Breast epithelium (tissue), 4 donors: ENCODE measurements around the gene IL17C. TPM values are rescaled to one million over a fixed set of nuclear protein-coding genes. Genes with fewer than 3 reads are reported as not detected.

Experiments
- DNase-seq, 2 donors: peaks; one replicate each; pipeline ENCODE4 v3.0.0-alpha.2; 2019; ENCODE audit warnings: low spot score in 2 of 2
- H3K27ac ChIP-seq, 2 donors: fragments of 200-600 bp; sonication (generic) in 1 of 2; one replicate each; pipeline ENCODE4 v1.5.1; 2016 to 2019; ENCODE audit warnings: mild to moderate bottlenecking in 1 of 2
- H3K27me3 ChIP-seq, 2 donors: fragments of 200-600 bp; sonication (generic) in 1 of 2; one replicate each; pipeline versions ENCODE4 v1.5.1 to v1.6.0; 2017 to 2019; ENCODE audit warnings: control low read depth in 1 of 2, mild to moderate bottlenecking in 1 of 2
- H3K36me3 ChIP-seq: fragments of 200-600 bp; one replicate; pipeline ENCODE4 v1.5.1; 2019
- H3K4me1 ChIP-seq, 2 donors: fragments of 200-600 bp; sonication (generic); one replicate each; pipeline ENCODE4 v1.5.1; 2016 to 2019; ENCODE audit warnings: control low read depth in 1 of 2
- H3K4me3 ChIP-seq, 3 donors: fragments of 200-600 bp; sonication (generic); 1 replicate in 2 of 3; 2 replicates in 1 of 3; pipeline ENCODE4 v1.5.1; 2016 to 2019; ENCODE audit warnings: mild to moderate bottlenecking in 3 of 3, moderate library complexity in 2 of 3
- H3K9me3 ChIP-seq, 2 donors: fragments of 200-600 bp; sonication (generic) in 1 of 2; one replicate each; pipeline ENCODE4 v1.5.1; 2016 to 2019; ENCODE audit warnings: control low read depth in 1 of 2
- CTCF ChIP-seq, 3 donors: fragments of 450-650 bp; IDR thresholded peaks; one replicate each; pipeline ENCODE4 v1.5.1; 2016 to 2017; ENCODE audit warnings: antibody characterized with exemption in 3 of 3, mild to moderate bottlenecking in 3 of 3, moderate library complexity in 3 of 3
- POLR2A ChIP-seq: fragments of 450-650 bp; IDR thresholded peaks from one replicate; pipeline ENCODE4 v1.6.1; 2016; ENCODE audit warnings: antibody characterized with exemption, mild to moderate bottlenecking, moderate library complexity
- POLR2AphosphoS5 ChIP-seq, 3 donors: sonication (generic); formaldehyde crosslinking; IDR thresholded peaks; one replicate each; pipeline ENCODE4 v1.6.1; 2017; ENCODE audit warnings: antibody characterized with exemption in 3 of 3
- intact Hi-C: fragments of 100-400 bp; cut with DNase I; formaldehyde crosslinking; loops from one replicate; pipeline ENCODE4 v1.15.1; 2023; ENCODE audit warnings: low total_unique reads
- total RNA-seq, 3 donors: library from RNA; depleted of rRNA; stranded (reverse); fragments of >200 nt; gene quantifications; one replicate each; pipeline ENCODE4 v1.1.0, GENCODE V29; 2016

IL17C gene
- total RNA-seq, 3 donors from 2014 or later, result not detected

- Histone ChIP-seq H3K36me3 (no peaks in the 10 kb centered on the region), H3K9me3 (no peaks in the 10 kb centered on the region), H3K4me3 (no peak overlapping the region), H3K4me1 (peaks cover 3% of the 10 kb centered on the region in 2 donors), H3K27ac (no peak overlapping the region), H3K27me3 (no peaks in the 10 kb centered on the region)
- intact Hi-C loops, result no loop called here
- TF ChIP-seq CTCF (IDR thresholded peaks at IDR 0.05) (no peak), POLR2A (no peak), POLR2AphosphoS5 (IDR thresholded peaks at IDR 0.05) (no peak)
- no peak for DNase-seq
These were observed 14.7 kb downstream of the IL17C start for GRCh38 chr16:88653101-88653500.

- intact Hi-C loops, result no loop called here
These were observed 15.4 kb downstream of the IL17C start for GRCh38 chr16:88653596-88654362.

GRCh38 chr16:88654363-88655052 is 16.1 kb downstream of the IL17C start:
- H3K27ac ChIP-seq, result no peak overlapping the region
- H3K4me3 ChIP-seq, result no peak overlapping the region
- no peak for DNase-seq
- no peaks in the 10 kb centered on the region for H3K9me3 ChIP-seq
- intact Hi-C loops, result no loop called here
- TF ChIP-seq CTCF (IDR thresholded peaks at IDR 0.05) (no peak), POLR2AphosphoS5 (IDR thresholded peaks at IDR 0.05) (no peak), POLR2A (no peak)
- no peaks in the 10 kb centered on the region for H3K36me3 ChIP-seq
- no peaks in the 10 kb centered on the region for H3K27me3 ChIP-seq
- H3K4me1 ChIP-seq, result peaks cover 3% of the 10 kb centered on the region in 2 donors

More at GRCh38 chr16:88653596-88654362, 15.4 kb downstream of the IL17C start:
- Histone ChIP-seq H3K36me3 (no peaks in the 10 kb centered on the region), H3K9me3 (no peaks in the 10 kb centered on the region), H3K4me1 (peaks cover 3% of the 10 kb centered on the region in 2 donors), H3K4me3 (no peak overlapping the region), H3K27ac (no peak overlapping the region), H3K27me3 (no peaks in the 10 kb centered on the region)
- TF ChIP-seq POLR2A (no peak), POLR2AphosphoS5 (IDR thresholded peaks at IDR 0.05) (no peak), CTCF (IDR thresholded peaks at IDR 0.05) (no peak)
- DNase-seq, result no peak

GRCh38 chr16:88655053-88655732 is 16.8 kb downstream of the IL17C start:
- intact Hi-C loops, result no loop called here
- Histone ChIP-seq H3K27ac (no peak overlapping the region), H3K4me1 (peaks cover 3% of the 10 kb centered on the region in 2 donors), H3K36me3 (no peaks in the 10 kb centered on the region), H3K27me3 (no peaks in the 10 kb centered on the region), H3K4me3 (no peak overlapping the region), H3K9me3 (no peaks in the 10 kb centered on the region)
- no peak for DNase-seq
- TF ChIP-seq CTCF (IDR thresholded peaks at IDR 0.05) (no peak), POLR2A (no peak), POLR2AphosphoS5 (IDR thresholded peaks at IDR 0.05) (no peak)
